ENCODE data around the gene WDR18.

DNA sequence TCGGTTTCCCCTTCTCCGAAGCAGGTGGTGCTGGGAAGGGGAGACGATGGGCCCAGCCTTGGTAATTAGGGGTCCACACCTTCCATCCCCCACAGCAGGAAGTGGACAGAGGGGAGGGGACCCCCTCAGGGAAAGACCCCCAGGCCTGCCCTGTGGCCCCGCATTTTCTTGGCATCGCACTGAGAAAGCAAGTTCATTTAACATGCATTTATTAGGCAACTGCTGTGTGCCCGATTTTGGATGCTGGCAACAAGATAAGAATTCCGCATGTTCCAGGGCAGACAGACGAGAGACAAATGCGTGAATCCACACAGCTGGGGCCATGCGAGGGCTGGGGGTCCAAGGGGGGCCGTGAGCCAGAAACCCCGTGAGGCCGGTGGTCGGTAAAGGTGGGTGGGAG, 29.9 kb upstream of the WDR18 start:
- TF ChIP-seq POLR2A (IDR thresholded peaks at IDR 0.05; ENCODE audit: low read length) (no peak), GATA1 (IDR thresholded peaks at IDR 0.05; ENCODE audit: low read depth, low read length) (no peak)
